ENCODE data around the gene THAP4. TPM values are rescaled to one million over a fixed set of nuclear protein-coding genes. Genes with fewer than 3 reads are reported as not detected.

THAP4 gene
- total and polyA plus RNA-seq, 2 of the 13 experiments (the other 11 are each of a cell fraction or from before 2014, with no cell fraction given), result 59.7 to 75.7 TPM

GRCh38 chr2:241551998-241552737, 84.8 kb downstream of the THAP4 start (continued):
- TF ChIP-seq ZEB1 (IDR thresholded peaks at IDR 0.05; ENCODE audit: insufficient replicate concordance, low read depth), result no peak
- TF ChIP-seq ZNF18 (CRISPR knock-in tag; IDR thresholded peaks at IDR 0.05; ENCODE audit: insufficient replicate concordance), result peak; percentile 77
- TF ChIP-seq ZNF318 (CRISPR knock-in tag; IDR thresholded peaks at IDR 0.05), result no peak
- peak; percentile 55 for TF ChIP-seq AGO1 (IDR thresholded peaks at IDR 0.05; ENCODE audit: low read depth, low read length, poor library complexity, severe bottlenecking)
- no peak for TF ChIP-seq AFF4 (CRISPR knock-in tag; IDR thresholded peaks at IDR 0.05)
- TF ChIP-seq ZNF367 (CRISPR knock-in tag; IDR thresholded peaks at IDR 0.05; ENCODE audit: borderline replicate concordance), result no peak
- no peak for TF ChIP-seq CENPBD1 (CRISPR knock-in tag; IDR thresholded peaks at IDR 0.05; ENCODE audit: borderline replicate concordance, low read depth)
- TF ChIP-seq PATZ1 (CRISPR knock-in tag; IDR thresholded peaks at IDR 0.05), result no peak
- no peak for TF ChIP-seq PLSCR1 (CRISPR knock-in tag; IDR thresholded peaks at IDR 0.05; ENCODE audit: borderline replicate concordance)
